Activated T-helper 2 cell treated with anti-CD3 and anti-CD28 coated beads, Interferon-gamma antibody, Interleukin-2, Interleukin-4, amounts not matched to agents 10 μg/mL and 5 μg/mL and 100 μg/mL, durations not matched to agents 14 hours and 24 hours and 36 hours (primary cell): ENCODE data around the gene NCF4. TPM values are rescaled to one million over a fixed set of nuclear protein-coding genes. Genes with fewer than 3 reads are reported as not detected.
A peak's percentile ranks its signal among the peaks of the same experiment; 100 is the strongest.

Experiments
- DNase-seq: peaks from one replicate; pipeline ENCODE4 v3.0.0; 2021; ENCODE audit warnings: low spot score
- H3K27ac Mint-ChIP-seq: one replicate; pipeline ENCODE4 v1.8.0; 2021; ENCODE audit warnings: mixed read lengths
- H3K27me3 Mint-ChIP-seq: one replicate; pipeline ENCODE4 v1.8.0; 2021; ENCODE audit warnings: low read depth, mixed read lengths
- H3K36me3 Mint-ChIP-seq: one replicate; pipeline ENCODE4 v1.8.0; 2021; ENCODE audit warnings: low read depth, mixed read lengths
- H3K4me1 Mint-ChIP-seq: one replicate; pipeline ENCODE4 v1.8.0; 2021; ENCODE audit warnings: low read depth, mixed read lengths
- H3K4me3 Mint-ChIP-seq: one replicate; pipeline ENCODE4 v1.8.0; 2021; ENCODE audit warnings: low read depth, mild to moderate bottlenecking, moderate library complexity, mixed read lengths
- H3K9me3 Mint-ChIP-seq: one replicate; pipeline ENCODE4 v1.8.0; 2021; ENCODE audit warnings: mixed read lengths
- intact Hi-C: fragments of 100-400 bp; cut with micrococcal nuclease; formaldehyde crosslinking; loops from one replicate; pipeline ENCODE4 v1.15.1; 2023
- total RNA-seq: library from RNA; stranded (reverse); gene quantifications from 2 replicates; pipeline ENCODE4 v1.2.3, GENCODE V29; 2022

Gene NCF4
- total RNA-seq, 1 donor from 2014 or later: 15.7 TPM

DNA sequence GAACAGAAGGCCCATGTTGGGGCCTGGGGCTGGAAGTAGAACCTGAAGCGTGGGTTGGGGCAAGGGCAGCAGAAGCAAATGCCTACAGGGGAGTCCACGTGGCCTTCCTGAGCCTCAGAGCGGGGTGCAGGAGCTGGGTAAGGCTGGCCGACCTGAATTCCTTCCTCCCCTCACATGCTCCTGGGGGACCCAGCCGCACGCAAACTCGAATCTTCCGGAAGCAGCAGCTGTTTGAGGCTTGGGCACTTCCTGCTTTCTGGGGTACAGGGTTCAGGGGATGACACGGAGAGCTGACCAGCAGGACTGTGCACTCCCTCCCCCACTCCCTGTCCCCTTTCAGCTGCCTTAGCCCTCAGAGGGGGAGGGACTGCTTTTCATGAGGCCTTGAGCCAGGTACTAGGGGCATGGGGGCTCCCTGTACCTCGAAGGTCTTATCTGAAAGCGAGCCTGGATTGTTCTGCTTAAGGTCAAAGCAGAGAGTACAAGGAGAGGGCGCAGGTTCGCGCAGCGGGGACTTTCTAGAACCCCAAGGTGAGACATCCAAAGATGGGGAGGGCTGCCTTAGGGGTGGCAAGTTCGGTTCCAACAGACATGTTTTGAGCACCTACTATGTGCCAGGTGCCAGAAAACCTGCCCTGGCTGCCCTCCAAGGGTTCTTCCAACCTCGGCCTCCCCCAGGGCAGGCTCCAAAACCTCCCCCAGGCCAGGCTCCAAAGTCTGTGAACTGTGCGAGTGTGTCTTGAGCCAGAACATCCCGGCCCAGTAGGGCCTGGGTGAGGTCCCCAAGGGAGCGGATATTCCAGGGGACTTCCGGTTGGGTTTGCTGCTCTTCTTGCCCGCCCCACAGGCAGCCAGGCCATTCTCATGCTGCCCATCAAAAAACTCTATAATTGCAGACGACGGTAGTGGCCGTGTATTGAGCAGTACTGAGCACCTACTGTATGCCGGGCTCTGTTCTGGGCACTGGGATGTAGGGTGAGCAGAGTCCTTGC is 1.7 kb downstream of the NCF4 start:
- H3K27ac Mint-ChIP-seq: peak overlapping the region; percentile 99
- H3K4me3 Mint-ChIP-seq: peak overlapping the region; percentile 10
- peaks cover 25% of the 10 kb centered on the region for H3K36me3 Mint-ChIP-seq
- peaks cover 56% of the 10 kb centered on the region for H3K4me1 Mint-ChIP-seq
- intact Hi-C loops: loop anchor here (5.0 kb wide), 1 partner anchor 300 kb away; no protein-coding TSS in a partner anchor
- H3K27me3 Mint-ChIP-seq: no peaks in the 10 kb centered on the region
- no peaks in the 10 kb centered on the region for H3K9me3 Mint-ChIP-seq
- no peak for DNase-seq

DNA sequence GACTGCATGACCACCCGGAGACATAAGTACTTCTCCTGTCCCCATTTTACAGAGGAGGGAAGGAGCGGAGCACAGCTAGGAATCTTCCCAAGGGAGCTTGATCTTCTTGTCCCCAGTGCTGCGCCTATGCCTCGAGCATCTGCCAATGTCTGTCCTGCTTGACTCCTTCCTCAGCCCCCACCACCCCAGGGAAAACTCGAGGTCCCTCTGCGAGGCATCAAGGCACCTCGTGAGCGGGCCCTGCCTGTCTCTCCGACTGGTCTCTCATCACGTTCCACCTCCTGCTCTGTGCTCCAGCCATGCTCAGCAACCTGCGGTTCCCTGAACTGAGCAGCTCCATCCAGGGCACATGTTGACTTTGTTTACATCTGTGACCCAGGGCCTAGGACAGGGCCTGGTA is 2.5 kb downstream of the NCF4 start:
- intact Hi-C loops: loop anchor here (5.0 kb wide), 1 partner anchor 299 kb away; no protein-coding TSS in a partner anchor
- H3K27me3 Mint-ChIP-seq: no peaks in the 10 kb centered on the region
- peak overlapping the region; percentile 45 for H3K27ac Mint-ChIP-seq
- no peak overlapping the region for H3K4me3 Mint-ChIP-seq
- DNase-seq: no peak
- peaks cover 54% of the 10 kb centered on the region for H3K4me1 Mint-ChIP-seq
- H3K36me3 Mint-ChIP-seq: peaks cover 31% of the 10 kb centered on the region
- no peaks in the 10 kb centered on the region for H3K9me3 Mint-ChIP-seq

DNA sequence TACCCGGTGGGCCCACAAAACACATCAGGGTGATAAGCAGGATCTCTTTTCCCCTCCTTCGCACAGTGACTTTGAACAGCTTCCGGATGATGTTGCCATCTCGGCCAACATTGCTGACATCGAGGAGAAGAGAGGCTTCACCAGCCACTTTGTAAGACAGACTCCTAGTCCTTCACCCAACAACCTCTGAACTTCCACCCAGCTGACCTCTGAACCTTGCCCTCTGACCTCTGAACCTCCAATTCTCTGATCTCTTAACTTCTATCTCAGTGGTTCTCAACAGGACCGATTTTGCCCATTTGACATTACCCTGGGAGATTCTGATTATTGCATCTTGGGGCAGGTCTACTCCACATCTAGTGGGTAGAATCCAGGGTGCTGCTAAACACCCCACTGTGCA is 3.2 kb downstream of the NCF4 start:
- DNase-seq: no peak
- H3K4me3 Mint-ChIP-seq: no peak overlapping the region
- H3K36me3 Mint-ChIP-seq: peaks cover 32% of the 10 kb centered on the region
- peak overlapping the region; percentile 8 for H3K27ac Mint-ChIP-seq
- intact Hi-C loops: loop anchor here (5.0 kb wide), 1 partner anchor 298 kb away; no protein-coding TSS in a partner anchor
- H3K4me1 Mint-ChIP-seq: peaks cover 50% of the 10 kb centered on the region
- H3K27me3 Mint-ChIP-seq: no peaks in the 10 kb centered on the region
- no peaks in the 10 kb centered on the region for H3K9me3 Mint-ChIP-seq

DNA sequence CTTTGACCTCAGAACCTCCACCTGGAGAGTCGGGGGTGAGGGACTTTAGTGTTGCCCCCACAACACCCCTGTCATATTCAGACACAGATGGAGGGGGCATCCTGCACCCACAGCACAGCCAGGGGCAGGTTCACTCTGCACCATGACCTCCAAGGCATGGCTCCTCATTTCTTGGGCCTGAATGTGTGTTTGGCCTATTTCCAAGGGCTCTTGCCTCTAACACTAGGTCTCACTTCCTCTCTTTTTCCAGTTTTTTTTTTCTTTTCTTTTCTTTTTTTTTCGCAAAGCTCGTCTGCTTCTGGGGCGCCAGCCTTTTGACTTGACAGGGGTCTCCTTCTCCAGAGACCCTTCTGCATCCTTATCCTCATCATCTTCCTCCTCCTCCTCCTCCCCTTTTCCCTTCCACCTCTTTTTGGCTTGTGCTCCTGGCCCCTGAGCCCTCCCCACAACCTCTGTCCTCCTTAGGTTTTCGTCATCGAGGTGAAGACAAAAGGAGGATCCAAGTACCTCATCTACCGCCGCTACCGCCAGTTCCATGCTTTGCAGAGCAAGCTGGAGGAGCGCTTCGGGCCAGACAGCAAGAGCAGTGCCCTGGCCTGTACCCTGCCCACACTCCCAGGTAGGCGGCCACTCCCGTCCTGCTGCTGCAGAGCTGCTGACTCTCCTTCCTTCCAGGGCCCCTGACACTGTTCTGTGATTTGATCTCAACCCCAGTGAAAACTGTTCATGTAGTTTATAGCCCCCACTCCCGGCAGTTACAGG is 3.8 kb downstream of the NCF4 start:
- H3K9me3 Mint-ChIP-seq: no peaks in the 10 kb centered on the region
- H3K27ac Mint-ChIP-seq: peak overlapping the region; percentile 64
- H3K4me3 Mint-ChIP-seq: no peak overlapping the region
- H3K36me3 Mint-ChIP-seq: peaks cover 32% of the 10 kb centered on the region
- H3K4me1 Mint-ChIP-seq: peaks cover 45% of the 10 kb centered on the region
- no peak for DNase-seq
- intact Hi-C loops: loop anchor here (5.0 kb wide), 1 partner anchor 298 kb away; no protein-coding TSS in a partner anchor
- H3K27me3 Mint-ChIP-seq: no peaks in the 10 kb centered on the region

DNA sequence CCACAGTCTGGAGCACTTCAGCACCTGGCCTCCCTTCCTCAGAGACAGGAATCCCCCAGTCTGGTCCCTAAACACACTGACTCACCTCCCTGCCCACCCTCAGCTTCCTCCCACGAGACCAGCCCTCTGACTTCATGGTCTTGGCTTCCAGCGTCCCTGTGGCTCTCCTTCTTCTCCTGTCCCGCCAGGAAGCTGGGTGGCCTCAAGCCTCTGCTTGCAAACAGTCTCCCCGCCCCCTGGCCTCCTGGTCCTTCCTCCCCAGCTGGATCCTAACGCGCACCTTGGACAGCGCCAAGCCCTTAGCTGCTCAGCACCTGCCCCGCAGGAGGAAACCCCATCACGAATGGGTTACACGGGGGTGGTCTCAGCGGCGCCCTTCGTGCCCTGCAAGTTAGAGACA is 4.5 kb downstream of the NCF4 start:
- no peaks in the 10 kb centered on the region for H3K9me3 Mint-ChIP-seq
- H3K27ac Mint-ChIP-seq: peak overlapping the region; percentile 64
- no peaks in the 10 kb centered on the region for H3K27me3 Mint-ChIP-seq
- no peak overlapping the region for H3K4me3 Mint-ChIP-seq
- no peak for DNase-seq
- H3K4me1 Mint-ChIP-seq: peaks cover 38% of the 10 kb centered on the region
- peaks cover 32% of the 10 kb centered on the region for H3K36me3 Mint-ChIP-seq
- intact Hi-C loops: no loop called here

DNA sequence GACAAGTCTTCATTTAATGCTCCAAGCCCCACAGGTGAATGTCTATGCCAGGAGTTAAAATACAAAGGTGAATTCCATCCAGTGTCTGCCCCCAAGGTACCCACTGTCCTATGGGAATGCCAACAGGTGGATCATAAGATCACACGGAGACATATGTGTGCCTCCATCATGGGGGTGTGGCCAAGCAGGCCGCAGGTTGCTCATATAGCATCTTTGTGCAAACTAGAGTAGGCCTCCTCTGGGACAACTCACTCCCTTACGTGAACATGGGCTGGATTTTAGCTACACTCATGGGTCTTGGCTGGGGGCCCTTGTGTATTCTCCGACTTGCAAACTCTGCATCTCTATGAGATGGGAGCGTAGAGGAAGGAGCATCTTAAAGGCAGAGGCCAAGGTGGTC is 6.9 kb downstream of the NCF4 start:
- Mint-ChIP-seq H3K9me3 (no peaks in the 10 kb centered on the region), H3K4me1 (peaks cover 22% of the 10 kb centered on the region), H3K36me3 (peaks cover 46% of the 10 kb centered on the region), H3K27me3 (no peaks in the 10 kb centered on the region), H3K27ac (no peak overlapping the region), H3K4me3 (no peak overlapping the region)
- intact Hi-C loops: no loop called here
- no peak for DNase-seq

DNA sequence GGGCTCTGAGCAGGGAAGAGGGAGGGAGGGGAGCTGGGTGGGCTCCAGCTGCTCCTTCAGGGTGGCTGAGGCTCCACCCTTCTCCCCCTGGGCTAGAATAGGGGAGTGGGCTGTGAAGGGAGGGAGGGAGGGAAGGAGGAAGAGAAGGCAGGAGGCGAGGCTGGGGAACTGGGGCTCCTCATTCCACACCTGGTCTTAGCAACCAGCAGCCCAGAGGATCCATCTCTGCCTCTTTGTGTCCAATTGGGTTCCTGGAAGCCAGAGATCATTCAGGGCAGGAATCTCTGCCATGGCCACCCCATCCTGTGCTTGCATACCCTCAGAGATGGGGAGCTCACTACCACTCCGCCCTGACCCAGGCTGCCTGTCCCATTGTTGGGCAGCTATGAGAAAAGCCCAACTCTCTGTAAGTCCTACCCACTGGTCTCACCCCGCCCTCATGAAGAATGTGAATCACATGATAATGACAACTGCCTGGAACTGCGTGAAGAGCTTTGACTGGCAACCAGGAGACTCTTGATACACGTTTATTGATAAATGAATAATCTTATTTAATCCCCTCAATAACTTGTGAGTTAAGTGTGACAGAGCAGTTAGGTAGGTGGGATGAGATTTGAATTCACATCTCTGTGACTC is 7.9 kb downstream of the NCF4 start:
- Mint-ChIP-seq H3K4me3 (no peak overlapping the region), H3K9me3 (no peaks in the 10 kb centered on the region), H3K27me3 (no peaks in the 10 kb centered on the region), H3K4me1 (peaks cover 29% of the 10 kb centered on the region), H3K36me3 (peaks cover 53% of the 10 kb centered on the region), H3K27ac (no peak overlapping the region)
- intact Hi-C loops: no loop called here
- DNase-seq: no peak

DNA sequence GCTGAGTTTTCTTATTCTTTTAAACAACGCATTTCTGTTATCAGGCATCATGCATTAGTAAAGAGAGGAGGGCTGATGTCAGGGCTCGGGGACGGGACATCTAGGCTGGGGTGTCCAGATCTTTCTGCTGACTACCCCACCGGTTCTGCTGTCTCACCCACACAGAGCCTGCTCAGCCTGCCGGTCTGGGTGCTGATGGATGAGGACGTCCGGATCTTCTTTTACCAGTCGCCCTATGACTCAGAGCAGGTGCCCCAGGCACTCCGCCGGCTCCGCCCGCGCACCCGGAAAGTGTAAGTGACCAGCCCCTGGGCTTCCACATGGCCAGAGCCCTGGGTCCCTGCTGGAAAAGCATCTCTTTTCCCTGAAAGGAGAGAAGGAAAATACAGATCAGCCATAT is 9.4 kb downstream of the NCF4 start:
- H3K4me1 Mint-ChIP-seq: peaks cover 30% of the 10 kb centered on the region
- intact Hi-C loops: loop anchor here (5.0 kb wide), 1 partner anchor 107 kb away; no protein-coding TSS in a partner anchor
- no peaks in the 10 kb centered on the region for H3K27me3 Mint-ChIP-seq
- H3K4me3 Mint-ChIP-seq: no peak overlapping the region
- DNase-seq: no peak
- no peaks in the 10 kb centered on the region for H3K9me3 Mint-ChIP-seq
- peak overlapping the region; percentile 30 for H3K27ac Mint-ChIP-seq
- peaks cover 49% of the 10 kb centered on the region for H3K36me3 Mint-ChIP-seq

DNA sequence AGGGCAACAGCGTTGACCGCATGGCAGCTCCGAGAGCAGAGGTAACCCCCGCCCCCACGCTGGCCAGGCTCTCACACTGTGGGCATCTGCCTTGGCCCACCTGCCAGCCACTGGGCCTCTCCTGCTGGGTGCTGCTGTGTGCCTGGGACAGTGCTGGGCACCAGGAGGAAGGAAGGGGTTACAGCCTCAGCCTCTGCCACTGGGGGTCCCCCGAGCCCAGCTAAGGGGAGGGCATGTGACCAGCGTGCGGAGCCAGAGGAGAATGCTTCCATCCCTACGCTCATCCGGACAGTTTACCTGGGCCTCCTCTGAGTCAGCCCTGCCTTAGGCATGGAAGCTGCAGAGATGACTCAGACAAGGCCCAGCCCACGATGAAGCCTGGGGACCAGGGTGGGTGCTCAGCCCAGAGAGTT is 10.9 kb downstream of the NCF4 start:
- H3K4me1 Mint-ChIP-seq: peaks cover 22% of the 10 kb centered on the region
- no peak overlapping the region for H3K27ac Mint-ChIP-seq
- H3K27me3 Mint-ChIP-seq: no peaks in the 10 kb centered on the region
- DNase-seq: no peak
- H3K9me3 Mint-ChIP-seq: no peaks in the 10 kb centered on the region
- intact Hi-C loops: loop anchor here (5.0 kb wide), 1 partner anchor 106 kb away; no protein-coding TSS in a partner anchor
- no peak overlapping the region for H3K4me3 Mint-ChIP-seq
- peaks cover 45% of the 10 kb centered on the region for H3K36me3 Mint-ChIP-seq

DNA sequence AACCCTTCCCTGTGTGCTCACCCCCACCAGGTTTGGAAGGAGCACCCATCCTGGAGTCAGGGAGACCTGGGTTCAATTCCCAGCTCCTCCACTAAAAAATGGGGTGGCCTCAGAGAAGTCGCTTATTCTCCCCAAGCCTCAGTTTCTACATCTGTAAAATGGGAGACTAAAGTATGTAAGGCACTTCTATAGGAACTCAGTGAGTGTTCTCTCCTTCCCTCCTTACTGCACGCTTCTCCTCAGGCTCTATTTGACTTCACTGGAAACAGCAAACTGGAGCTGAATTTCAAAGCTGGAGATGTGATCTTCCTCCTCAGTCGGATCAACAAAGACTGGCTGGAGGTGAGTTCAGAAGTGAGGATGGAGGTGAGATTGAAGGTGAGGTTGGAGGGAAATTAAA is 11.3 kb downstream of the NCF4 start:
- Mint-ChIP-seq H3K27me3 (no peaks in the 10 kb centered on the region), H3K4me3 (no peak overlapping the region), H3K27ac (peak overlapping the region; percentile 67), H3K36me3 (peaks cover 45% of the 10 kb centered on the region), H3K4me1 (peaks cover 22% of the 10 kb centered on the region), H3K9me3 (no peaks in the 10 kb centered on the region)
- intact Hi-C loops: loop anchor here (5.0 kb wide), 1 partner anchor 105 kb away; no protein-coding TSS in a partner anchor
- DNase-seq: no peak

DNA sequence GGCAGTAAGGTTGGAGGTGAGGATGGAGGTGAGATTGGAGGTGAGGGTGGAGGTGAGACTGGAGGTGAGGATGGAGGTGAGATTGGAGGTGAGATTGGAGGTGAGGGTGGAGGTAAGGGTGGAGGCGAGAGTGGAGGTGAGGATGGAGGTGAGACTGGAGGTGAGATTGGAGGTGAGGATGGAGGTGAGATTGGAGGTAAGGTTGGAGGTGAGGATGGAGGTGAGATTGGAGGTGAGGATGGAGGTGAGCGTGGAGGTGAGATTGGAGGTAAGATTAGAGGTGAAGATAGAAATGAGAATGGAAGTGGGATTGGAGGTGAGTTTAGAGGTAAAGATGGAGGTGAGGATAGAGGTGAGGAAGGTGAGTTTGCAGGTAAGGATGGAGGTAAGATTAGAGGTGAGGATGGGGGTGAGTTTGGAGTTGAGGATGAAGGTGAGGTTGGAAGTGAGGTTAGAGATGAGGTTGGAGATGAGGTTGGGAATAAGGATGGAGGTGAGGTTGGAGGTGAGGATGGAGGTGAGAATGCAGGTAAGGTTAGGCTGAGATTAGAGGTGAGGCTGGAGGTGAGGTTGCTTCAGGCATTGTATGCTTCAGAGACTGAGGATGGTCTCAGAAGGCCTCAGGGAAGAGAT is 12.2 kb downstream of the NCF4 start:
- intact Hi-C loops: loop anchor here (1.0 to 5.0 kb wide), 2 partner anchors 12 to 104 kb away; partner anchors contain the start of gene NCF4

More for the DNA sequence above, 12.2 kb downstream of the NCF4 start:
- Mint-ChIP-seq H3K27me3 (no peaks in the 10 kb centered on the region), H3K4me1 (peaks cover 22% of the 10 kb centered on the region), H3K9me3 (no peaks in the 10 kb centered on the region), H3K36me3 (peaks cover 49% of the 10 kb centered on the region), H3K4me3 (peak overlapping the region; percentile 9), H3K27ac (peak overlapping the region; percentile 67)
- DNase-seq: no peak
